Measurements from ENCODE around the gene SH2B2.

The SH2B2 gene

GRCh38 chr7:102266541-102266940 is 20.1 kb upstream of the SH2B2 start:
- Histone ChIP-seq H3K4me3 (no peak overlapping the region), H3K27ac (no peak overlapping the region)
- DNase-seq (ENCODE audit: low spot score): no peak
- TF ChIP-seq CTCF (IDR thresholded peaks at IDR 0.05): no peak

- Histone ChIP-seq H3K4me3 (no peak overlapping the region), H3K27ac (no peak overlapping the region)
- no peak for TF ChIP-seq CTCF (IDR thresholded peaks at IDR 0.05)
- no peak for DNase-seq (ENCODE audit: low spot score)
Measured at GRCh38 chr7:102268635-102269034, 18.0 kb upstream of the SH2B2 start.

GRCh38 chr7:102270178-102270887 is 16.3 kb upstream of the SH2B2 start:
- H3K27ac ChIP-seq: no peak overlapping the region
- no peak for TF ChIP-seq CTCF (IDR thresholded peaks at IDR 0.05)
- no peak overlapping the region for H3K4me3 ChIP-seq
- DNase-seq (ENCODE audit: low spot score): no peak

GRCh38 chr7:102271158-102271798 is 15.4 kb upstream of the SH2B2 start:
- Histone ChIP-seq H3K4me3 (no peak overlapping the region), H3K27ac (no peak overlapping the region)
- no peak for TF ChIP-seq CTCF (IDR thresholded peaks at IDR 0.05)
- no peak for DNase-seq (ENCODE audit: low spot score)

GRCh38 chr7:102272075-102272916 is 14.4 kb upstream of the SH2B2 start:
- Histone ChIP-seq H3K4me3 (no peak overlapping the region), H3K27ac (no peak overlapping the region)
- peak; percentile 88 for TF ChIP-seq CTCF (IDR thresholded peaks at IDR 0.05)
- no peak for DNase-seq (ENCODE audit: low spot score)

DNA sequence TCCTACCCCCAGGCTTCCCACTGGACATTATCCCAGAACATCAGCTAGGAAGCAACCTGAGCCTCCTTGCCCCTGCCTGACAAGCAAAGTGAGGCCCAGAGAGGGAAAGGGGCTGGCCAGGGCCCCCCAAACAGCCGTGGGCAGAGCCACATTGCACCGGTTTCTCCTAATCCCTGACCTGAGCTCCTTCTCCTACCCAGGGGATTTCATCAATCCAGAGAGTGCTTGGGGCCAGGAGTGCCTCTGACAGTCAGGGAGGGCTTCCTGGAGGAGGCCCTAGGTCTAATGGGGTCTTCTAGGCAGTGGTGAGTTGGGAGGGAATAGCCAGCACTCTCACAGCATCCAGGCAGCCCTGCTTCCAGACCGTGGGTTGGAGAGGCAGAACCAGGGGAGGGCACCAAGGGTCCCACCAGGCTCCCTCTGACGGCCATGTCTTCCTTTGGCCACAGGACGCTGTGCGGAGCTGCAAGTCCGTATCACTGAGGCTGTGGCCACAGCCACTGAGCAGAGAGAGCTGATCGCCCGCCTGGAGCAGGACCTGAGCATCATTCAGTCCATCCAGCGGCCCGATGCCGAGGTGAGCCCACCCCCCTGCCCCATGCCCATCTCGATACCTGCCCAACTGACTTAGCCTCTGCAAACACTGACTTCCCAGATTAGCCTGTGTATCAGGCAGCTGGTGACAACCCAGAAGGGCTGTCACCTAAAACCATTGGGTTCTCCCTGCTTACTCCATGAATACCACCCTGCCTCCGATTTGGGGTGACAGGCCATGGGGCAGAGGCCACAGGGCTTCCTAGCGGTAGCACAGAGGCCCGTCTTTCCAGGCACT is 13.5 kb upstream of the SH2B2 start:
- TF ChIP-seq CTCF (IDR thresholded peaks at IDR 0.05): no peak
- H3K4me3 ChIP-seq: no peak overlapping the region
- no peak for DNase-seq (ENCODE audit: low spot score)
- H3K27ac ChIP-seq: no peak overlapping the region

All from coronary artery (tissue), 2 donors.